NCI-H1694 (cell line): ENCODE results near the gene CHD9NB.
"Not testable (repeated sequence)": the region's sequence is repeated elsewhere in the genome, so short reads cannot be mapped to it uniquely, and the experiment has no call there.

ENCODE experiments used
- DNase-seq: peaks from one replicate; lab custom pipeline; 2025; lab: John Stamatoyannopoulos, UW

Gene CHD9NB

GRCh38 chr16:53057658-53058057 is 5.0 kb upstream of the CHD9NB start:
- DNase-seq, result no peak

DNA sequence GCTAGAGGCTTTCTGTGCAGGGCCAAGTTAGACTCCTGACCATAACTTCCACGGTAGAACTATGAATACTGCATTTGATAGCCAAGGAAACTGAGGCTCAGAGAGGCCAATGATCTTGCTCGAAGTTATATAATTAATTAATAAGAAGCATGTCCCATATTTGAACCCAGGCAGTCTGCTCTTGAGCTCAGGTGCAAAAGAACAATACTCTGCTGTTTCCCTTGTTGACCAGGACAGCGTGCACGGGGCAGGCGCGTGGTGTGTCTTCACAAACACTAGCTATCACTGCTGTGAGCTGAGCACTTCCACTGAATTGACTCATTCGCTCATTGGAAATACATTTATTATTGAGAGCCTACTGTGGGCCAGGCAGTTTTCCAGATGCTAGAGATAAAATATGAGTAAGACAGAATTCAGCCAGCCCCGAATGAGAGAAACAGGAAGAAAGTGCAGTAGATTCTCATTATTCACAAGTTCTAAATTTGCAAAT is 3.7 kb upstream of the CHD9NB start:
- DNase-seq, result no peak

DNA sequence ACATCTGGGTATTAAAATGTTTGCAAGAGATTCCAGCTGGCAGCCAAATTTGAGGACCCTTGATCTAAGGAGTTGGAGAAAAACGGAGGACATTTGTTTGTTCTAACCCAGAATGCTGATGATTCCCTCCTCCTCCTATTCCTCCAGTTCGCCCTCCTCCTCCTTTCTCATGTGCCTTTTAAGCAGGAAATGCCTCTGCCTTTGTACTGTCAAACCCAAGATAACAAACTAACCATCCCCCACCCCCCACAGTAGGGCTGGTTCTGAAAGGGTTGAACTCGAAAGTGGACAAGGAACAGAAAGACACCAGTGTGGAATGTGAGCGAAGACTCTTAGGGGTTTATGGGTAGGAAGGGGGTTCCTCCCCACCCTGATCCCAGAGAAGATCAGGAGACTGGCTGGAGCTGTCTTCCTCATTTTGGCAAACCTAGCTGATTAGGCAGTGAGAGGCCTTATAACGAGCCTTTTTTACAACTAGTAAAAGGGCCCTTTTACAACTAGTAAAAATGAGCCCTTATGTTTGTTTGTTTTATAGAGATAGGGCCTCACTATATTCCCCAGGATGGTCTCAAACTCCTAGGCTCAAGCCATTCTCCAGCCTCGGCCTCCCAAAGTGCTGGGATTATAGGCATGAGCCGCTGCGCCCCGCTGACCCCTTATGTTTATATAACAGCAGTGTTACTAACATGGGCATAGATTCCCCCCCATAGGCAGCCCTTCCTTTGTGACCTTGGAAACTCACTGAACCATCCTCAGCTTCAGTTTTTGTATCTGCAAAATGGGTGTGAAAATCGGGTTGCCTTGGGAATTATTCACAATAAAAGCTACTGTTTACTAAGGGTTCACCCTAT is 3.1 kb upstream of the CHD9NB start:
- no peak for DNase-seq

DNA sequence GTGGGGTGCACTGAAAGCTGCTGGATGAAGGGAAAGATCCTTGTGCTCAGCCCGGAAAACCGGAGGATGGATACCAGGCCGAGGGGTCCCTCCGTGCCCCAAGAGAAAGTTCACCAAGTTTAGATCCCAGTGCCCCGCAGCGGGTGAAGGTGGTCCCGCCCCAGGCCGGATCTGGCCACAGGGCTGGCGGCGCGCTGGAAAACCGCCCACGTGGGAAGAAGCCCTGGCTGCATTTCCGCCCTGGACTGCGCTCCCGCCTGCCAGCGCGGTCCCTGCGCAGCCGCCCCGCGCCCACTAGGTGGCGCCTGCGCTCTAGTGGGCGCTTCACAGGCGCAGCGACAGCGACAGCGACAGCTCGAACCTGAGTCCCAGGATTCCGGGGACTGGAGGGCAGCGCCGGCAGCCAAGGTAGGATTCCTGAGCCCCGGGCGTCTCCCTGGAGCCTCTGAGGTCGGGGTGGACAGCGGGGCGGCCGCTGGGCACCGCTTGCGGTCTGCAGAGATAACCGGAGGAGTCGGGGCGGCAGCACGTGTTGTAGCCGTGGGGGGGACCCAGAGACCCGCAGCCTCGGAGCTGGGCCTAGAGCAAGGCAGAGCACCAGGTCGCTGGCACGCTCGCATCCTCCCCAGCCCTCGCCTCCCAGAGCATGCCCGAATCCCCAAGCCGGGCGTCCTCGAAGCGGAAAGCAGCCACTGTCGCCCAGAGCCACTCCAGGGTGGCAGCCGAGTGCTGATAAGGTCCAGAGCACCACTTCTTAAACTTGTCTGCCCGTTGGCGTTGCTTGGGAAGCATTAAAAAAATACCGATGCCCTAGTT is 2.2 kb upstream of the CHD9NB start, which contains the start of gene CHD9:
Gene CHD9 (plus strand): TSS at position 322 of the 816 bp plus-strand sequence. CDS start 101,099 bp downstream, outside the sequence.
- peak; percentile 62 for DNase-seq

- DNase-seq, result peak; percentile 16
Observed at GRCh38 chr16:53053967-53054669, 1.4 kb upstream of the CHD9NB start.

DNA sequence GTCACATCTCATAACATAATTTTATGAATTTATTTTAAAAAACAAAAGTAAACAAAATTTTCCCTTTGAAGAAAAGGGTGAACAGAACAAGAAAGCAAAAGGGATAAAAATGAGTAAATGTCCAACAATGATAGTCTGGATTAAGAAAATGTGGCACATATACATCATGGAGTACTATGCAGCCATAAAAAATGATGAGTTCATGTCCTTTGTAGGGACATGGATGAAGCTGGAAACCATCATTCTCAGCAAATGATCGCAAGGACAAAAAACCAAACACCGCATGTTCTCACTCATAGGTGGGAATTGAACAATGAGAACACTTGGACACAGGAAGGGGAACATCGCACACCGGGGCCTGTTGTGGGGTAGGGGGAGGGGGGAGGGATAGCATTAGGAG is 1.4 kb downstream of the CHD9NB start:
- not testable (repeated sequence) for DNase-seq

DNA sequence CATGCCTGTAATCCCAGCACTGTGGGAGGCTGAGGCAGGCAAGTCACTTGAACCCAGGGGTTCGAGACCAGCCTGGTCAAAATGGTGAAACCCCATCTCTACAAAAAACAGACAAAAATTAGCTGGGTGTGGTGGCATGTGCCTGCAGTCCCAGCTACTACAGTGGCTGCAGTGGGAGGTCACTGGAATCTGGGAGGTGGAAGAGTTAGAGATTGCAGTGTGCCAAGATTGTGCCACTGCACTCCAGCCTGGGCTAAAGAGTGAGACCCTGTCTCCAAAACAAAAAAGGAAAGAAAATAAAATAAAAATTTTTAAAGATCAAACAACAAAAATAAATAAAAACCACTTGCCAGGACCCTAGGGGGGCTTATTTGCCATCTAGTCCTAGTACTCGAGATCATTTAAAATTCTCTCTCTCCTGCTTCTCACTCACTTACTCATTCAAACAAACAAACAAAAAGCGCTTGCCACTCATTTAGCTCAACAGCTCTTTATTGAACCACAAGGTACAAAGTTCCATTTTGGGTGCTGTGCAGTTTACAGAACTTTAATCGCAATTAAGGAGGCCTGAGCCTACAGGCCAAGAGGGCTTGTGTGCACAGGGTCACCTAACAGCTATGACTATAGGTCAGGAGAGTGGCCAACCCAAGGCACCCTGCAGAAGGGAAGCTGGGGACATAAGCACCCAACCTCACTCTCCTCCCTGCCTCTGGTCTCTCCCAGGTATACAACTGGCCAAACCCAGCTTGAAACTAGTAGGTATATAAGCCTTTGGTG is 4.4 kb downstream of the CHD9NB start:
- no peak for DNase-seq

DNA sequence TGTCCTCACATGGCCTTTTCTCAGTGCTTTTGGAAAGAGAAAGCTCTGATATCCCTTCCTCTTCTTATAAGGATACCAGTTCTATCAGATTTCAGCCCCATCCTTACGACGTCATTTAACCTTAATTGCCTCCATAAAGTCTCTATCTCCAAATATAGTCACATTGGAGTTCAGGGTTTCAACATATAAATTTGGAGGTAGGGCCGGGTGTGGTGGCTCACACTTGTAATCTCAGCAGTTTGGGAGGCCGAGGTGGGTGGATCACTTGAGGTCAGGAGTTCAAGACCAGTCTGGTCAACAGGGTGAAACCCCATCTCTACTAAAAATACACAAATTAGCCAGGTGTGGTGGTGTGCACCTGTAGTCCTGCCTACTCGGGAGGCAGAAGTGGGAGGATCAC is 5.2 kb downstream of the CHD9NB start:
- not testable (repeated sequence) for DNase-seq

DNA sequence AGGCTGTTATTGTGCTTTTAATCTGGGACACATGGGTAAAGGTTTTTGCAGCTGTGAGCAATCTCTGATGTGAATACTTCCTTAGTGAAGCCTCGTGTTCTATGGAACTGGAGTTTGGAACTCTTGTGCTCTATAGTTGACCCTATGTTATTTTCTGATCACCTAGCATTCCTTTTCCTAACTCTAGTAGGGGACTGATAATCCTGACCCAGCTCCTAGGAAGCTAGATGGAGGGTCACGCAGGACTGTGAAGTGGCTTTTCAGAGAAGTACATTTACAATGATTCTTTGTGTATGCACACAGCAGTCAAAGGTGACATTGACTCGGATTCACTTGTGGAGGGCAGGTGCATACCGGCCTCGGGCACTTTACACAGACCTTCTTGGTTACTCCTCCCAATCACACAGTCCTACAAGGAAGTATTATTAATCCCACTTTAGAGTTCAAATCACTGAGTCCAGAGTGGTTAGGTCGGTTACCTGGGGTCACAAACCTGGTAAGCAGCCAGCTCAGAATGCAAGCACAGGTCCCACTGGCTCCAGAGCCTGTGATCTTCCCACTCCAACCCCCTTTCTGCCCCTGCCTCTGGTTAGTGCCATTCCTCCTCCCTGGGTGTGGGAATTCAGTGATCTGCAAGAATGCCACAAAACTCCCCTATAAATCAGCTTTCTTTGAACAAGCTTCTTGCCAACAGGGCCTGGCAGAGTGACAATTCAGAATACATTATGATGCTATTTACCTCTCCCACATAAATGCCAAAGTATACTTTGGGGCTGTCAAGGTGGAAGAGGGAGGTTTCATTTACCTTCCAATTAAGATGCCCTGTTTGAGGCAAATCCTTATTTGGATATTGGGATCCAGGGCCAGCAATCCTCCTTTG is 7.1 kb downstream of the CHD9NB start:
- no peak for DNase-seq

GRCh38 chr16:53043986-53044601 is 8.6 kb downstream of the CHD9NB start:
- no peak for DNase-seq

- DNase-seq, result no peak
Observed at GRCh38 chr16:53043428-53043831, 9.3 kb downstream of the CHD9NB start.

DNA sequence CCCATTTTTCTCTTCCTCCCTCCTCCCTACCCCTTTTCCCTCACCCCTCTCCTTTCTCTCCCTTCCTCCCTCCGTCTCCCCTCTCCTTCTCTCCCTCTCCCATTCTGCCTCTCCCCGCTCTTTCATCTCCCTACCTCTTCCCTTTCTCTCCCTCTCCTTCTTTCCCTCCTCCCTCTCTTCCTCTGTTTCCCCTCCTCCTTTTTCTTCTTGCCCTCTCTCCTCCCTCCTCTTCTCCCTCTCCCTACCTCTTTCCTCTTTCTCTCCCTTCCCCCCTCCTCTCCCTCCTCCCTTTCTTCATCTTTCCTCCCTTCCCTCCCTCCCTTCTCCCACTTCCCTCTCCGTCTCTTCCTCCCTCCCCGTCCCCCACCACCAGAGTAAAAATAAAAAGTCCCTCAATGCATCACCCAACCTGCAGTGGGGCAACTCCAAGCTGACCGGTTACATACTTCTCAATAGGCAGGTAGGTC is 10.4 kb downstream of the CHD9NB start:
- no peak for DNase-seq

- DNase-seq, result no peak
Observed at GRCh38 chr16:53041320-53042051, 11.2 kb downstream of the CHD9NB start.

DNA sequence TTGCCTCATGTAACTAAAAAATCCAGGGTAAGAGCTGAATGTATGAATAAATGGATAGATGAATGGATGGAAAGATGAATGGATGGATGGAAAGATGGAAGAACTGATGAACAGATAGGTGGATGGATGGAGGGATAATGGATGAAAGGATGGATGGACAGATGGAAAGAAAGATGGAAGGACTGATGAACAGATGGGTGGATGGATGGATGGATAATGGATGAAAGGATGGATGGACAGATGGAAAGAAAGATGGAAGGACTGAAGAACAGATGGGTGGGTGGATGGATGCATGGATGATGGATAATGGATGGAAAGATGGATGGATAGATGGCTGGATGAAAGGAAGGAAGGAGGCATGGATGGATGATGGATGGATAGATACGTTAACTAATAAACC is 11.9 kb downstream of the CHD9NB start:
- no peak for DNase-seq

GRCh38 chr16:53036711-53037110 is 16.0 kb downstream of the CHD9NB start:
- DNase-seq, result not testable (repeated sequence)

GRCh38 chr16:53036066-53036465 is 16.6 kb downstream of the CHD9NB start:
- no peak for DNase-seq

DNA sequence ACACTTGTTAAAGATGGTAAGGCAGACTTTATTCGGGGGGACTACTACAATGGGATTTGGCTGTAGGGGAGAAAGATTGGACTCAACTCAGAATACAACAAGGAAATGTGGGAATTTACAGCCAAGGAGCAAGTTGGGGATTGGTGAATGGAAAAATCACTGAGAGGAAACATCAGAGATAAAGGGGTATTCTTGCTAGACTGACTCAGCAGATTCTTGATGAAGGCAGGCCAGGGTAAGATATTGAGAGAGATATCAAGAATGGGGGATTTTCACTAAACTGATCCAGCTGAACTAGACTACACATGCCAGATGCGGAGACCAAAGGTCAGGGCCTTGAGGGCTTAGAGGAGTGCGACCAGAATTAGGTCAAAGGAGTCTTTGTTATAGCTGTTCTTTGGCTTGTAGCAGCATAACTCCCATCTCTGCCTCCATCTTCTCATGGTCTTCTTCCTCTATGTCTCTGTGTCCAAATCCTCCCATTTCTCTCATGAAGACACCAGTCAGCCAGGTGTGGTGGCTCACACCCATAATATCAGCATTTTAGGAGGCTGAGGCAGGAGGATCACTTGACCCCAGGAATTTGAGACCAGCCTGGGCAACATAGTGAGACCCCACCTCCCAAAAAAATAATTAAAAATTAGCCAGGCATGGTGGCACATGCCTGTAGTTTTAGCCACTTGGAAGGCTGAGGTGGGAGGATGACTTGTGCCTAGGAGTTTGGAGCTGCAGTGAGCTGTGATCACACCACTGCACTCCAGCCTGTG is 17.3 kb downstream of the CHD9NB start:
- DNase-seq, result no peak

- no peak for DNase-seq
Observed at GRCh38 chr16:53034306-53034705, 18.4 kb downstream of the CHD9NB start.
